ENCODE measurements around the gene RNU2-63P. TPM values are rescaled to one million over a fixed set of nuclear protein-coding genes. Genes with fewer than 3 reads are reported as not detected.

The RNU2-63P gene
- 28.5 and 32.9 TPM in 2 replicates for total RNA-seq

- H3K36me3 Mint-ChIP-seq (ENCODE audit: low read depth): no peaks in the 10 kb centered on the region
- intact Hi-C loops (cut with micrococcal nuclease): loop anchor here (1.0 kb wide), 3 partner anchors 12 to 144 kb away; no protein-coding TSS in a partner anchor
- peak; percentile 65 for DNase-seq (ENCODE audit: low spot score)
- peaks cover 21% of the 10 kb centered on the region for H3K4me1 Mint-ChIP-seq (ENCODE audit: low read depth)
- H3K9me3 Mint-ChIP-seq: no peaks in the 10 kb centered on the region
- H3K4me3 Mint-ChIP-seq: peak within 1 kb of the TSS; percentile 92
- H3K27me3 Mint-ChIP-seq (ENCODE audit: insufficient read depth): peaks cover 5% of the 10 kb centered on the region
- H3K27ac Mint-ChIP-seq: peak within 1 kb of the TSS; percentile 99
Measured at GRCh38 chr2:88016086-88016959, at the start of gene RNU2-63P. TSS of gene RNU2-63P (minus strand) at chr2:88016547.

- H3K4me1 Mint-ChIP-seq (ENCODE audit: low read depth): peaks cover 24% of the 10 kb centered on the region
- peaks cover 2% of the 10 kb centered on the region for H3K27me3 Mint-ChIP-seq (ENCODE audit: insufficient read depth)
- no peak for DNase-seq (ENCODE audit: low spot score)
- H3K4me3 Mint-ChIP-seq: no peak overlapping the region
- H3K27ac Mint-ChIP-seq: no peak overlapping the region
- H3K36me3 Mint-ChIP-seq (ENCODE audit: low read depth): no peaks in the 10 kb centered on the region
- intact Hi-C loops (cut with micrococcal nuclease): no loop called here
- H3K9me3 Mint-ChIP-seq: no peaks in the 10 kb centered on the region
Measured at GRCh38 chr2:88061295-88061694, 44.9 kb upstream of the RNU2-63P start.

- no peak overlapping the region for H3K4me3 Mint-ChIP-seq
- intact Hi-C loops (cut with micrococcal nuclease): loop anchor here (1.0 kb wide), 3 partner anchors 99 to 130 kb away; no protein-coding TSS in a partner anchor
- H3K4me1 Mint-ChIP-seq (ENCODE audit: low read depth): peaks cover 28% of the 10 kb centered on the region
- DNase-seq (ENCODE audit: low spot score): no peak
- peaks cover 2% of the 10 kb centered on the region for H3K27me3 Mint-ChIP-seq (ENCODE audit: insufficient read depth)
- no peak overlapping the region for H3K27ac Mint-ChIP-seq
- no peaks in the 10 kb centered on the region for H3K36me3 Mint-ChIP-seq (ENCODE audit: low read depth)
- no peaks in the 10 kb centered on the region for H3K9me3 Mint-ChIP-seq
Measured at GRCh38 chr2:88060907-88061275, 44.5 kb upstream of the RNU2-63P start.

- peaks cover 31% of the 10 kb centered on the region for H3K4me1 Mint-ChIP-seq (ENCODE audit: low read depth)
- H3K27me3 Mint-ChIP-seq (ENCODE audit: insufficient read depth): peaks cover 2% of the 10 kb centered on the region
- DNase-seq (ENCODE audit: low spot score): no peak
- no peaks in the 10 kb centered on the region for H3K9me3 Mint-ChIP-seq
- H3K27ac Mint-ChIP-seq: no peak overlapping the region
- intact Hi-C loops (cut with micrococcal nuclease): loop anchor here (1.0 to 10.0 kb wide), 4 partner anchors 100 to 565 kb away; partner anchors contain the start of gene EIF2AK3
- peaks cover under 1% of the 10 kb centered on the region for H3K36me3 Mint-ChIP-seq (ENCODE audit: low read depth)
- H3K4me3 Mint-ChIP-seq: no peak overlapping the region
Measured at GRCh38 chr2:88059979-88060906, 43.9 kb upstream of the RNU2-63P start.

GRCh38 chr2:88058191-88058590 lies 41.8 kb upstream of the RNU2-63P start:
- H3K9me3 Mint-ChIP-seq: no peaks in the 10 kb centered on the region
- H3K27ac Mint-ChIP-seq: peak overlapping the region; percentile 15
- H3K36me3 Mint-ChIP-seq (ENCODE audit: low read depth): peaks cover 14% of the 10 kb centered on the region
- intact Hi-C loops (cut with micrococcal nuclease): loop anchor here (10.0 kb wide), 1 partner anchor 567 kb away; the partner anchor contains the start of gene EIF2AK3
- H3K27me3 Mint-ChIP-seq (ENCODE audit: insufficient read depth): peaks cover 2% of the 10 kb centered on the region
- no peak for DNase-seq (ENCODE audit: low spot score)
- no peak overlapping the region for H3K4me3 Mint-ChIP-seq
- H3K4me1 Mint-ChIP-seq (ENCODE audit: low read depth): peaks cover 50% of the 10 kb centered on the region

GRCh38 chr2:88057437-88057844 lies 41.1 kb upstream of the RNU2-63P start:
- Mint-ChIP-seq H3K4me3 (peak overlapping the region; percentile 37), H3K9me3 (no peaks in the 10 kb centered on the region), H3K27ac (peak overlapping the region; percentile 4), H3K27me3 (ENCODE audit: insufficient read depth) (peaks cover 2% of the 10 kb centered on the region), H3K4me1 (ENCODE audit: low read depth) (peaks cover 57% of the 10 kb centered on the region), H3K36me3 (ENCODE audit: low read depth) (peaks cover 17% of the 10 kb centered on the region)
- intact Hi-C loops (cut with micrococcal nuclease): loop anchor here (10.0 kb wide), 1 partner anchor 567 kb away; the partner anchor contains the start of gene EIF2AK3
- DNase-seq (ENCODE audit: low spot score): no peak

- no peaks in the 10 kb centered on the region for H3K9me3 Mint-ChIP-seq
- peaks cover 62% of the 10 kb centered on the region for H3K4me1 Mint-ChIP-seq (ENCODE audit: low read depth)
- DNase-seq (ENCODE audit: low spot score): peak; percentile 95
- peaks cover 23% of the 10 kb centered on the region for H3K36me3 Mint-ChIP-seq (ENCODE audit: low read depth)
- intact Hi-C loops (cut with micrococcal nuclease): loop anchor here (2.0 to 10.0 kb wide), 2 partner anchors 17 to 569 kb away; partner anchors contain the start of gene EIF2AK3
- H3K4me3 Mint-ChIP-seq: peak within 1 kb of the TSS; percentile 93
- no peaks in the 10 kb centered on the region for H3K27me3 Mint-ChIP-seq (ENCODE audit: insufficient read depth)
- H3K27ac Mint-ChIP-seq: peak within 1 kb of the TSS; percentile 98
Measured at GRCh38 chr2:88055371-88056128, 39.2 kb upstream of the RNU2-63P start, which contains the start of gene KRCC1. TSS of gene KRCC1 (minus strand) at chr2:88055783. CDS start at chr2:88028563, 27,220 bp downstream.

GRCh38 chr2:88054782-88055370 lies 38.5 kb upstream of the RNU2-63P start:
- intact Hi-C loops (cut with micrococcal nuclease): loop anchor here (2.0 to 10.0 kb wide), 2 partner anchors 16 to 570 kb away; partner anchors contain the start of gene EIF2AK3
- DNase-seq (ENCODE audit: low spot score): no peak
- H3K4me3 Mint-ChIP-seq: peak overlapping the region; percentile 93
- H3K9me3 Mint-ChIP-seq: no peaks in the 10 kb centered on the region
- H3K36me3 Mint-ChIP-seq (ENCODE audit: low read depth): peaks cover 27% of the 10 kb centered on the region
- no peaks in the 10 kb centered on the region for H3K27me3 Mint-ChIP-seq (ENCODE audit: insufficient read depth)
- peak overlapping the region; percentile 88 for H3K27ac Mint-ChIP-seq
- H3K4me1 Mint-ChIP-seq (ENCODE audit: low read depth): peaks cover 62% of the 10 kb centered on the region

GRCh38 chr2:88053934-88054781 lies 37.8 kb upstream of the RNU2-63P start:
- H3K36me3 Mint-ChIP-seq (ENCODE audit: low read depth): peaks cover 27% of the 10 kb centered on the region
- no peak for DNase-seq (ENCODE audit: low spot score)

GRCh38 chr2:88053296-88053695 lies 36.9 kb upstream of the RNU2-63P start:
- Mint-ChIP-seq H3K4me1 (ENCODE audit: low read depth) (peaks cover 63% of the 10 kb centered on the region), H3K27ac (peak overlapping the region; percentile 74), H3K4me3 (peak overlapping the region; percentile 93), H3K9me3 (no peaks in the 10 kb centered on the region), H3K36me3 (ENCODE audit: low read depth) (peaks cover 32% of the 10 kb centered on the region), H3K27me3 (ENCODE audit: insufficient read depth) (no peaks in the 10 kb centered on the region)
- intact Hi-C loops (cut with micrococcal nuclease): loop anchor here (1.0 to 10.0 kb wide), 2 partner anchors 37 to 572 kb away; partner anchors contain the start of genes EIF2AK3 and RNU2-63P
- no peak for DNase-seq (ENCODE audit: low spot score)

More at GRCh38 chr2:88053934-88054781, 37.8 kb upstream of the RNU2-63P start:
- Mint-ChIP-seq H3K4me3 (peak overlapping the region; percentile 93), H3K9me3 (no peaks in the 10 kb centered on the region), H3K27me3 (ENCODE audit: insufficient read depth) (no peaks in the 10 kb centered on the region), H3K4me1 (ENCODE audit: low read depth) (peaks cover 62% of the 10 kb centered on the region), H3K27ac (peak overlapping the region; percentile 88)
- intact Hi-C loops (cut with micrococcal nuclease): loop anchor here (1.0 to 10.0 kb wide), 3 partner anchors 15 to 571 kb away; partner anchors contain the start of genes EIF2AK3 and RNU2-63P

GRCh38 chr2:88051792-88052191 lies 35.4 kb upstream of the RNU2-63P start:
- intact Hi-C loops (cut with micrococcal nuclease): loop anchor here (10.0 kb wide), 1 partner anchor 573 kb away; the partner anchor contains the start of gene EIF2AK3
- H3K36me3 Mint-ChIP-seq (ENCODE audit: low read depth): peaks cover 32% of the 10 kb centered on the region
- peaks cover 48% of the 10 kb centered on the region for H3K4me1 Mint-ChIP-seq (ENCODE audit: low read depth)

More at GRCh38 chr2:88051792-88052191, 35.4 kb upstream of the RNU2-63P start:
- Mint-ChIP-seq H3K27ac (no peak overlapping the region), H3K4me3 (no peak overlapping the region), H3K27me3 (ENCODE audit: insufficient read depth) (no peaks in the 10 kb centered on the region), H3K9me3 (no peaks in the 10 kb centered on the region)
- no peak for DNase-seq (ENCODE audit: low spot score)
